ENCODE results near the gene POU3F1.

DNA sequence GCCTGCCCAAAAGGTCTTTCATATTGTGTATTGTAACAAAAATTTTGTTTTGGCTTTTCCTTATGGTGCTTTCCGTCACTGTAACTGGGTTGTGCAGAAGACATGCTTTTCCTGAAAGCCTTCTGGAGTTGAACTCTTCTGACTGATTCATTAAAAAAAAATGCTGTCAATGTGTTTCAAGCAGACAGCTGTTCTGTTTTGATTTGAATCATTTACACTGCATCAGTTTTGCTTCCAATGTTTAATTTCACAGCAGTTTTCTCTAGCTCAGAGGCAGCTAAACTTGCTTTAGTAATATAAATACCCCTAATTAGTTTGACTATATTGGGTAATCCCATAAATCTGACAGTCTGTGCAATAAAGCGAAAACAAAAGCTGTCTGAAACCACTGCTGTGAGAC is 26.2 kb downstream of the POU3F1 start:
- TF ChIP-seq, protein P1, sequence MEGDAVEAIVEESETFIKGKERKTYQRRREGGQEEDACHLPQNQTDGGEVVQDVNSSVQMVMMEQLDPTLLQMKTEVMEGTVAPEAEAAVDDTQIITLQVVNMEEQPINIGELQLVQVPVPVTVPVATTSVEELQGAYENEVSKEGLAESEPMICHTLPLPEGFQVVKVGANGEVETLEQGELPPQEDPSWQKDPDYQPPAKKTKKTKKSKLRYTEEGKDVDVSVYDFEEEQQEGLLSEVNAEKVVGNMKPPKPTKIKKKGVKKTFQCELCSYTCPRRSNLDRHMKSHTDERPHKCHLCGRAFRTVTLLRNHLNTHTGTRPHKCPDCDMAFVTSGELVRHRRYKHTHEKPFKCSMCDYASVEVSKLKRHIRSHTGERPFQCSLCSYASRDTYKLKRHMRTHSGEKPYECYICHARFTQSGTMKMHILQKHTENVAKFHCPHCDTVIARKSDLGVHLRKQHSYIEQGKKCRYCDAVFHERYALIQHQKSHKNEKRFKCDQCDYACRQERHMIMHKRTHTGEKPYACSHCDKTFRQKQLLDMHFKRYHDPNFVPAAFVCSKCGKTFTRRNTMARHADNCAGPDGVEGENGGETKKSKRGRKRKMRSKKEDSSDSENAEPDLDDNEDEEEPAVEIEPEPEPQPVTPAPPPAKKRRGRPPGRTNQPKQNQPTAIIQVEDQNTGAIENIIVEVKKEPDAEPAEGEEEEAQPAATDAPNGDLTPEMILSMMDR (IDR thresholded peaks at IDR 0.05) = no peak
- no peak for TF ChIP-seq POLR2A (IDR thresholded peaks at IDR 0.05)

Measured in esophagus squamous epithelium (tissue), 4 donors.